Fibroblast of the aortic adventitia (primary cell): ENCODE results near the gene LRRC9. TPM values are rescaled to one million over a fixed set of nuclear protein-coding genes. Genes with fewer than 3 reads are reported as not detected.
A peak's percentile ranks its signal among the peaks of the same experiment; 100 is the strongest.
"Not testable (repeated sequence)": the region's sequence is repeated elsewhere in the genome, so short reads cannot be mapped to it uniquely, and the experiment has no call there.

ENCODE experiments used
- DNase-seq: peaks from one replicate; pipeline ENCODE4 v3.0.0-alpha.2; 2010; ENCODE audit warnings: low read depth
- H3K4me3 ChIP-seq: 2 replicates; pipeline ENCODE4 v1.5.1; 2011; ENCODE audit warnings: low read depth, mild to moderate bottlenecking, control low read depth, low read length, moderate library complexity
- total RNA-seq: library from RNA; depleted of rRNA; stranded (reverse); fragments of >200 nt; gene quantifications from 2 replicates; pipeline ENCODE4 v1.2.3, GENCODE V29; 2012; ENCODE audit warnings: low replicate concordance
- TF ChIP-seq, protein P1 (sequence below): IDR thresholded peaks from 2 replicates; pipeline ENCODE4 v1.5.1; 2011; ENCODE audit warnings: mild to moderate bottlenecking, low read length, control low read depth, inconsistent platforms; ENCODE audit not compliant: insufficient read depth

Gene LRRC9
- total RNA-seq, 1 donor = not detected

DNA sequence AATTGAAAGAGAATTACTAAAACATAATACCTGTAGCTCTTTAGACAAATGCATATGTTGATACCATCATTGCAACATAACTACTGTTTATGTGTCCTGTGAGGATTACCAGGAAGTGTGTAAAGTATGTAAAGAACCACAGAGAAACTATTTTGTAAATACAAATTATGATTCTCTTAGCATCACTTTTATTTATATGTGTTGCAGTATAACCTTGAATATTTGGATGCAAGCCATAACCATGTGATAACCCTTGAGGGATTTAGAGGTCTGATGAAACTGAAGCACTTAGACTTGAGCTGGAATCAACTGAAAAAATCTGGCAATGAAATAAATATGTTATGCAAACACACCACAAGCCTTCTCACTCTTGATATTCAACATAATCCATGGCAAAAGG lies 77.5 kb downstream of the LRRC9 start:
- peak; percentile 26 for DNase-seq
- TF ChIP-seq, protein P1, sequence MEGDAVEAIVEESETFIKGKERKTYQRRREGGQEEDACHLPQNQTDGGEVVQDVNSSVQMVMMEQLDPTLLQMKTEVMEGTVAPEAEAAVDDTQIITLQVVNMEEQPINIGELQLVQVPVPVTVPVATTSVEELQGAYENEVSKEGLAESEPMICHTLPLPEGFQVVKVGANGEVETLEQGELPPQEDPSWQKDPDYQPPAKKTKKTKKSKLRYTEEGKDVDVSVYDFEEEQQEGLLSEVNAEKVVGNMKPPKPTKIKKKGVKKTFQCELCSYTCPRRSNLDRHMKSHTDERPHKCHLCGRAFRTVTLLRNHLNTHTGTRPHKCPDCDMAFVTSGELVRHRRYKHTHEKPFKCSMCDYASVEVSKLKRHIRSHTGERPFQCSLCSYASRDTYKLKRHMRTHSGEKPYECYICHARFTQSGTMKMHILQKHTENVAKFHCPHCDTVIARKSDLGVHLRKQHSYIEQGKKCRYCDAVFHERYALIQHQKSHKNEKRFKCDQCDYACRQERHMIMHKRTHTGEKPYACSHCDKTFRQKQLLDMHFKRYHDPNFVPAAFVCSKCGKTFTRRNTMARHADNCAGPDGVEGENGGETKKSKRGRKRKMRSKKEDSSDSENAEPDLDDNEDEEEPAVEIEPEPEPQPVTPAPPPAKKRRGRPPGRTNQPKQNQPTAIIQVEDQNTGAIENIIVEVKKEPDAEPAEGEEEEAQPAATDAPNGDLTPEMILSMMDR = no peak
- H3K4me3 ChIP-seq = no peak overlapping the region

DNA sequence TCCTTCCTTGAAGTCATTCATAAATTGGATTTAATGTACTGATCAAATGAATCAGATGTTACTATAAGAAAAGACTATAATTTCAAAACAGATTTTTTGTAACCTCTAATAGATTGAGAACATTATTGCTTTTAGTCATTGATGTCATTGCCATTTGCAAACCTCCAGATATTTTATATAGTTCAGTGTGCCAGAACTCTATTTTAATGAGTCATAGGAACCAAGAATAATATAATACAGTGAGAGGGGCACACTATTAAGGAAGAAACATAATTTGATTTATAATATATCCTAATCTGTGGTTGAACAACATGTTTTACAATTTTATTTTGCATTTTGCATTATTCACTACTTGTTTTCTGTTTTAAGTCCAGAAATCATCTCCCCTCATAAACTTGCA lies 78.0 kb downstream of the LRRC9 start:
- no peak overlapping the region for H3K4me3 ChIP-seq

DNA sequence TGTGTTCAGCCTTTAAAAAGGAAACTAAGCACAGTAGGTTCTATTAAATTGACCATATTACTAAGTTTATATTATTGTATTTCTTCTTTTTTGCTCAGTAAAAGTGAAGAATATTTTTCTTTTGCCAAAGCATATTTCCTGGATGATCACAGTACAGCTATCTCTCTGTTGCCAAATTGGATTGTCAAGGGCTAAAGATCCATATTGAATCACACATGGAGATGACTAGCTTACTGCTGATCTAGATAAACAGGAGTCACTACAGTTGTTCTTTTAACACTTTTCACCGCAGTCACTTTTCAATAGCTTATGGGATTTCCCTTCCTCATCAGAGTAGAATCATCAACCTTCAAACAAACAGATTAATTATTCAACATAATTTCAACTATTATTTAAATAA lies 78.6 kb downstream of the LRRC9 start:
- no peak for DNase-seq
- no peak overlapping the region for H3K4me3 ChIP-seq
- TF ChIP-seq, protein P1 = no peak

More for the DNA sequence above, 78.0 kb downstream of the LRRC9 start:
- TF ChIP-seq, protein P1 = no peak
- DNase-seq = no peak

DNA sequence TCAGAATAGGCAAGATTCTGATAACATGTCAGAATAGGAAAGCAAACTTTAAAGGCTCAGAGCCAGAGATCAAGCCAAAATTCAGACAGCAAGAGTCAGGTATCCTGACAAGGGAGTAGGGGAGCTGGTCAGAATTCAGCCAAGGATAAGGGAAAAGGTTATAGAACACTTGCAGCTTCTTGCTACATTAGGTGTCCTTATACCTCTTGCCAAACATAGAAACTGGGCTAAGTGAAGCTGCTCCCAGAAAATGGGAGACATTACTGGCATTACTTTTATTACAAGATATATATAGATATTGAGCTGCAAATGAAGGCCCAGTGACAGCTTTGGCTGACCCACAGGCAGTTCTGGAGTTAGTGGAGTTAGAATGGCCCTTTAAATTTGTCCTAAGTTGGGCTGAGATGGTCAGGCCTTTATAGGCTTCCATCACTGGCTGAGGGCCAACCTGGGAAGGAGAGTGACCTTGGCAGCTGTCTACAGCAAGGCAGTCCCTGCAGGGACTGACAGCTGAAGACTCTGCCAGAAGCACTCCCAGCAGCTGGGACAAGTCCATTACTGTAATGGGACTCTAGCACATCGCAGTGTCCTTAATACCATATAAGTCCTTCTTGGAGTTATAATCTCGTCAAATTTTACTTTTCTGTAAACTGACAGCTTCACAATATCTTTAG lies 83.0 kb downstream of the LRRC9 start:
- no peak overlapping the region for H3K4me3 ChIP-seq
- TF ChIP-seq, protein P1 = no peak
- no peak for DNase-seq

DNA sequence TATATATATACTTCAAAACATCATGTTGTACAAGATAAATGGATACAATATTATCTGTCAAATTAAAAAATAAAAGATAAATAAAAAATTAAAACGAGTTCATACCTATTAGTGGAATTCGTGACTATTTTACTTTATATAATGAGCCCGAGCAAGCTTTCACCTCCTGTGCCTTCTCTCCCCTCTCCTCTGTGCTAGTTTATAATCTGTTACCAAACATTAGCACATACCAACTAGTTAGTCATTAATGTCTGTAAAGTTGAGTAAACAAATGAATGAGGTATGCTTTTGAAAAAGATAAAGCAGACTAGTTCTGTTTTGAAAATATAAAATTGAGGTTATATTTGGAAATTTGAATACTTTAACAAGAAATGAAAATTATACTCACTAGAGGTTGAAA lies 84.0 kb downstream of the LRRC9 start:
- TF ChIP-seq, protein P1 = no peak
- DNase-seq = no peak
- H3K4me3 ChIP-seq = no peak overlapping the region

DNA sequence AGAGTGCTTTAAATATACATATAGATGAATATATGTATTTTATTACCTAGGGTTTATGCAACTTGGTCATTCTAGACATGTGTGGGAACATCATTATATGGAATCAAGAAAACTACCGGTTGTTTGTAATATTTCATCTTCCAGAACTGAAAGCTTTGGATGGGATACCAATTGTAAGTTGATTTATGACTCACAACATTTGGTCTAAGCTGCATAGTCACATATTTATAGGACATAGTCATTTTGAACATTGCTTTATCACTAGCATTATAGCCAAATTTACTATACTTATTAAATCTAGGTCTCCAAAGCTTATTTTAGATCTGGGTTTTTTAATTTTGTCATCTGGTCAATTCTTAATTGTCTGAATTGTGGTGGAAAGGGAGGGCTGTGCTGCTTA lies 88.1 kb downstream of the LRRC9 start:
- TF ChIP-seq, protein P1 = no peak
- DNase-seq = peak; percentile 5
- H3K4me3 ChIP-seq = no peak overlapping the region

DNA sequence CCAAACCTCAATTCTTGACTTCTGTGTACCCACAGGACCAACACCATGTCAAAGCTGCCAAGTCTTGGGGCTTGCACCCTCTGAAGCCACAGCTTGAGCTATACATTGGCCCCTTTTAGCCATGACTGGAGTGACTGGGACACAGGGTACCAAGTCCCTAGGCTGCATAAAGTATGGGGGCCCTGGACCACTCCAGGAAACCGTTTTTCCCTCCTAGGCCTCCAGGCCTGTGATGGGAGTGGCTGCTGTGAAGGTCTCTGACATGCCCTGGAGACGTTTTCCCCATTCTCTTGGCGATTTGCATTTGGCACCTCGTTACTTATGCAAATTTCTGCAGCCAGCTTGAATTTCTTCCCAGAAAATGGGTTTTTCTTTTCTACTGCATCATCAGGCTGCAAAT lies 90.3 kb downstream of the LRRC9 start:
- H3K4me3 ChIP-seq, DNase-seq: not testable (repeated sequence)
